ENCODE data around the gene CD84. TPM values are rescaled to one million over a fixed set of nuclear protein-coding genes. Genes with fewer than 3 reads are reported as not detected.

Gene CD84
- total RNA-seq, 2 experiments from 2014 or later: 14.7 to 16.2 TPM

GRCh38 chr1:160548183-160548582, 31.1 kb downstream of the CD84 start:
- peaks cover 16% of the 10 kb centered on the region for H3K4me1 Mint-ChIP-seq
- POLR2A ChIA-PET: no interaction called here
- no peaks in the 10 kb centered on the region for H3K27me3 Mint-ChIP-seq
- no peak for DNase-seq
- no peaks in the 10 kb centered on the region for H3K9me3 Mint-ChIP-seq
- CTCF ChIA-PET: interaction anchor here (1.5 to 2.0 kb wide), 2 partner anchors 13 to 58 kb away, joined by 5 to 8 read pairs; no protein-coding TSS in a partner anchor
- H3K27ac Mint-ChIP-seq: no peak overlapping the region
- peaks cover 14% of the 10 kb centered on the region for H3K36me3 Mint-ChIP-seq (ENCODE audit: low read depth)
- no peak overlapping the region for H3K4me3 Mint-ChIP-seq

GRCh38 chr1:160547422-160547821, 31.9 kb downstream of the CD84 start:
- Mint-ChIP-seq H3K36me3 (ENCODE audit: low read depth) (peaks cover 6% of the 10 kb centered on the region), H3K9me3 (no peaks in the 10 kb centered on the region), H3K4me3 (no peak overlapping the region), H3K4me1 (peaks cover 16% of the 10 kb centered on the region), H3K27ac (no peak overlapping the region), H3K27me3 (no peaks in the 10 kb centered on the region)
- ChIA-PET POLR2A (no interaction called here), CTCF (interaction anchor here (0.9 kb wide), 1 partner anchor 108 kb away, joined by 3 read pairs; no protein-coding TSS in a partner anchor)
- no peak for DNase-seq

GRCh38 chr1:160546942-160547341, 32.4 kb downstream of the CD84 start:
- no peak for DNase-seq
- ChIA-PET CTCF (interaction anchor here (0.9 kb wide), 1 partner anchor 108 kb away, joined by 3 read pairs; no protein-coding TSS in a partner anchor), POLR2A (interaction anchor here (0.5 kb wide), 1 partner anchor 31 kb away, joined by 3 read pairs; no protein-coding TSS in a partner anchor)
- Mint-ChIP-seq H3K27me3 (no peaks in the 10 kb centered on the region), H3K9me3 (no peaks in the 10 kb centered on the region), H3K4me1 (peaks cover 20% of the 10 kb centered on the region), H3K27ac (no peak overlapping the region), H3K4me3 (no peak overlapping the region), H3K36me3 (ENCODE audit: low read depth) (peaks cover 4% of the 10 kb centered on the region)

- peaks cover 5% of the 10 kb centered on the region for H3K36me3 Mint-ChIP-seq (ENCODE audit: low read depth)
- ChIA-PET CTCF (interaction anchor here (0.6 to 1.8 kb wide), 12 partner anchors 11 to 249 kb away, joined by 3 to 8 read pairs (median 3); partner anchors contain the start of gene SLAMF6), POLR2A (no interaction called here)
- DNase-seq: peak; percentile 43
- peaks cover 41% of the 10 kb centered on the region for H3K4me1 Mint-ChIP-seq
- H3K9me3 Mint-ChIP-seq: no peaks in the 10 kb centered on the region
- H3K4me3 Mint-ChIP-seq: no peak overlapping the region
- H3K27ac Mint-ChIP-seq: peak overlapping the region; percentile 73
- H3K27me3 Mint-ChIP-seq: no peaks in the 10 kb centered on the region
Measured at GRCh38 chr1:160544647-160545046, 34.6 kb downstream of the CD84 start.

GRCh38 chr1:160542303-160542945, 36.9 kb downstream of the CD84 start:
- Mint-ChIP-seq H3K4me3 (no peak overlapping the region), H3K27me3 (no peaks in the 10 kb centered on the region), H3K9me3 (no peaks in the 10 kb centered on the region), H3K36me3 (ENCODE audit: low read depth) (peaks cover 8% of the 10 kb centered on the region), H3K4me1 (peaks cover 52% of the 10 kb centered on the region), H3K27ac (no peak overlapping the region)
- no peak for DNase-seq
- ChIA-PET POLR2A (no interaction called here), CTCF (no interaction called here)

- ChIA-PET CTCF (interaction anchor here (0.5 to 2.4 kb wide), 7 partner anchors 8 to 110 kb away, joined by 3 to 11 read pairs (median 3); no protein-coding TSS in a partner anchor), POLR2A (no interaction called here)
- H3K9me3 Mint-ChIP-seq: peaks cover 2% of the 10 kb centered on the region
- H3K27me3 Mint-ChIP-seq: no peaks in the 10 kb centered on the region
- peaks cover 13% of the 10 kb centered on the region for H3K36me3 Mint-ChIP-seq (ENCODE audit: low read depth)
- no peak overlapping the region for H3K4me3 Mint-ChIP-seq
- peak overlapping the region; percentile 47 for H3K27ac Mint-ChIP-seq
- H3K4me1 Mint-ChIP-seq: peaks cover 52% of the 10 kb centered on the region
- DNase-seq: no peak
Measured at GRCh38 chr1:160541622-160542302, 37.5 kb downstream of the CD84 start.

- Mint-ChIP-seq H3K27me3 (no peaks in the 10 kb centered on the region), H3K27ac (peak overlapping the region; percentile 94), H3K4me3 (peak overlapping the region; percentile 21), H3K4me1 (peaks cover 52% of the 10 kb centered on the region), H3K36me3 (ENCODE audit: low read depth) (peaks cover 19% of the 10 kb centered on the region), H3K9me3 (peaks cover 9% of the 10 kb centered on the region)
- POLR2A ChIA-PET: no interaction called here
- DNase-seq: no peak
- CTCF ChIA-PET: interaction anchor here (0.7 to 2.4 kb wide), 10 partner anchors 9 to 112 kb away, joined by 3 to 11 read pairs (median 4); no protein-coding TSS in a partner anchor
Measured at GRCh38 chr1:160540859-160541233, 38.5 kb downstream of the CD84 start.

GRCh38 chr1:160539990-160540858, 39.1 kb downstream of the CD84 start:
- H3K9me3 Mint-ChIP-seq: peaks cover 12% of the 10 kb centered on the region
- peaks cover 20% of the 10 kb centered on the region for H3K36me3 Mint-ChIP-seq (ENCODE audit: low read depth)
- peak overlapping the region; percentile 33 for H3K4me3 Mint-ChIP-seq
- no peaks in the 10 kb centered on the region for H3K27me3 Mint-ChIP-seq
- POLR2A ChIA-PET: no interaction called here
- peaks cover 52% of the 10 kb centered on the region for H3K4me1 Mint-ChIP-seq
- H3K27ac Mint-ChIP-seq: peak overlapping the region; percentile 94
- CTCF ChIA-PET: interaction anchor here (0.7 to 2.4 kb wide), 11 partner anchors 10 to 111 kb away, joined by 3 to 11 read pairs (median 3); no protein-coding TSS in a partner anchor
- DNase-seq: peak; percentile 76

- peak overlapping the region; percentile 33 for H3K4me3 Mint-ChIP-seq
- peaks cover 15% of the 10 kb centered on the region for H3K9me3 Mint-ChIP-seq
- H3K27me3 Mint-ChIP-seq: no peaks in the 10 kb centered on the region
- H3K4me1 Mint-ChIP-seq: peaks cover 47% of the 10 kb centered on the region
- DNase-seq: no peak
- H3K36me3 Mint-ChIP-seq (ENCODE audit: low read depth): peaks cover 22% of the 10 kb centered on the region
- POLR2A ChIA-PET: no interaction called here
- H3K27ac Mint-ChIP-seq: peak overlapping the region; percentile 94
- CTCF ChIA-PET: interaction anchor here (0.9 to 2.4 kb wide), 3 partner anchors 10 to 58 kb away, joined by 3 to 11 read pairs (median 5); no protein-coding TSS in a partner anchor
Measured at GRCh38 chr1:160539684-160539989, 39.7 kb downstream of the CD84 start.

- H3K9me3 Mint-ChIP-seq: peaks cover 16% of the 10 kb centered on the region
- CTCF ChIA-PET: interaction anchor here (0.6 to 2.4 kb wide), 3 partner anchors 11 to 38 kb away, joined by 3 to 11 read pairs (median 3); no protein-coding TSS in a partner anchor
- peaks cover 22% of the 10 kb centered on the region for H3K36me3 Mint-ChIP-seq (ENCODE audit: low read depth)
- no peaks in the 10 kb centered on the region for H3K27me3 Mint-ChIP-seq
- H3K4me1 Mint-ChIP-seq: peaks cover 42% of the 10 kb centered on the region
- POLR2A ChIA-PET: no interaction called here
- no peak for DNase-seq
- peak overlapping the region; percentile 33 for H3K4me3 Mint-ChIP-seq
- peak overlapping the region; percentile 94 for H3K27ac Mint-ChIP-seq
Measured at GRCh38 chr1:160538985-160539651, 40.2 kb downstream of the CD84 start.

GRCh38 chr1:160537714-160538665, 41.3 kb downstream of the CD84 start:
- Mint-ChIP-seq H3K27me3 (no peaks in the 10 kb centered on the region), H3K36me3 (ENCODE audit: low read depth) (peaks cover 27% of the 10 kb centered on the region), H3K4me1 (peaks cover 36% of the 10 kb centered on the region), H3K27ac (no peak overlapping the region), H3K4me3 (no peak overlapping the region), H3K9me3 (peaks cover 23% of the 10 kb centered on the region)
- ChIA-PET POLR2A (no interaction called here), CTCF (interaction anchor here (0.6 to 1.0 kb wide), 4 partner anchors 12 to 549 kb away, joined by 3 read pairs; no protein-coding TSS in a partner anchor)
- no peak for DNase-seq

Data from activated CD4-positive, alpha-beta T cell treated with anti-CD3 and anti-CD28 coated beads, Interleukin-2, amount 10 ng/mL, durations not matched to agents 7 days and 5 days (primary cell).